Peyer's patch (tissue), 4 donors: ENCODE results near the gene PCDHA7.
"Not testable (repeated sequence)": the region's sequence is repeated elsewhere in the genome, so short reads cannot be mapped to it uniquely, and the experiment has no call there.

Experiments
- CTCF ChIP-seq, 6 experiments: fragments of 450-650 bp in 4 of 6; fragments of 200-600 bp in 2 of 6; sonication (generic) in 1 of 6; IDR thresholded peaks; one replicate each; pipeline ENCODE4 v1.5.1; 2017 to 2019; ENCODE audit warnings: antibody characterized with exemption in 6 of 6, mild to moderate bottlenecking in 3 of 6, moderate library complexity in 1 of 6
- POLR2A ChIP-seq, 2 donors: fragments of 450-650 bp; IDR thresholded peaks; one replicate each; pipeline ENCODE4 v1.5.1; 2017; ENCODE audit warnings: antibody characterized with exemption in 2 of 2, mild to moderate bottlenecking in 2 of 2, moderate library complexity in 2 of 2

DNA sequence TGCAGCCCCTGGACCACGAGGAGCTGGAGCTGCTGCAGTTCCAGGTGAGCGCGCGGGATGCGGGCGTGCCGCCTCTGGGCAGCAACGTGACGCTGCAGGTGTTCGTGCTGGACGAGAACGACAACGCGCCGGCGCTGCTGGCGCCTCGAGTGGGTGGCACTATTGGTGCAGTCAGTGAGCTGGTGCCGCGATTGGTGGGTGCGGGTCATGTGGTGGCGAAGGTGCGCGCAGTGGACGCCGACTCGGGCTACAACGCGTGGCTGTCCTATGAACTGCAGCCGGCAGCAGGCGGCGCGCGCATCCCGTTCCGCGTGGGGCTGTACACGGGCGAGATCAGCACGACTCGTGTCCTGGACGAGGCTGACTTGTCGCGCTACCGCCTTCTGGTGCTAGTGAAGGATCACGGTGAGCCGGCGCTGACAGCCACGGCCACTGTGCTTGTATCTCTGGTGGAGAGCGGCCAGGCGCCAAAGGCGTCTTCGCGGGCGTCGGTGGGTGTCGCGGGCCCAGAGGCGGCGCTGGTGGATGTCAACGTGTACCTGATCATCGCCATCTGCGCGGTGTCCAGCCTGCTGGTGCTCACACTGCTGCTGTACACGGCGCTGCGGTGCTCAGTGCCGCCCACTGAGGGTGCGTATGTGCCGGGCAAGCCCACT, 46.1 kb upstream of the PCDHA7 start:
- not testable (repeated sequence) for TF ChIP-seq POLR2A, CTCF (IDR thresholded peaks at IDR 0.05)
